Loucy (cell line): ENCODE results near the gene ACOT12.

ENCODE experiments used
- CTCF ChIP-seq: fragments of 200-600 bp; sonication (generic); conservative IDR thresholded peaks from 2 replicates; pipeline ENCODE4 v1.5.1; 2014; ENCODE audit warnings: mild to moderate bottlenecking, antibody characterized with exemption, low read length
- EZH2phosphoT487 ChIP-seq: fragments of 200-600 bp; IDR thresholded peaks from 2 replicates; pipeline ENCODE4 v1.6.1; 2018; ENCODE audit warnings: antibody characterized with exemption, mild to moderate bottlenecking, moderate library complexity, borderline replicate concordance

- no peak for TF ChIP-seq CTCF
- TF ChIP-seq EZH2phosphoT487: no peak
These were observed 23.0 kb downstream of the ACOT12 start for GRCh38 chr5:81370912-81371311.
